ENCODE data around the gene IL36RN. TPM values are rescaled to one million over a fixed set of nuclear protein-coding genes. Genes with fewer than 3 reads are reported as not detected.

IL36RN gene
- total and polyA plus RNA-seq, 7 donors, result not detected

DNA sequence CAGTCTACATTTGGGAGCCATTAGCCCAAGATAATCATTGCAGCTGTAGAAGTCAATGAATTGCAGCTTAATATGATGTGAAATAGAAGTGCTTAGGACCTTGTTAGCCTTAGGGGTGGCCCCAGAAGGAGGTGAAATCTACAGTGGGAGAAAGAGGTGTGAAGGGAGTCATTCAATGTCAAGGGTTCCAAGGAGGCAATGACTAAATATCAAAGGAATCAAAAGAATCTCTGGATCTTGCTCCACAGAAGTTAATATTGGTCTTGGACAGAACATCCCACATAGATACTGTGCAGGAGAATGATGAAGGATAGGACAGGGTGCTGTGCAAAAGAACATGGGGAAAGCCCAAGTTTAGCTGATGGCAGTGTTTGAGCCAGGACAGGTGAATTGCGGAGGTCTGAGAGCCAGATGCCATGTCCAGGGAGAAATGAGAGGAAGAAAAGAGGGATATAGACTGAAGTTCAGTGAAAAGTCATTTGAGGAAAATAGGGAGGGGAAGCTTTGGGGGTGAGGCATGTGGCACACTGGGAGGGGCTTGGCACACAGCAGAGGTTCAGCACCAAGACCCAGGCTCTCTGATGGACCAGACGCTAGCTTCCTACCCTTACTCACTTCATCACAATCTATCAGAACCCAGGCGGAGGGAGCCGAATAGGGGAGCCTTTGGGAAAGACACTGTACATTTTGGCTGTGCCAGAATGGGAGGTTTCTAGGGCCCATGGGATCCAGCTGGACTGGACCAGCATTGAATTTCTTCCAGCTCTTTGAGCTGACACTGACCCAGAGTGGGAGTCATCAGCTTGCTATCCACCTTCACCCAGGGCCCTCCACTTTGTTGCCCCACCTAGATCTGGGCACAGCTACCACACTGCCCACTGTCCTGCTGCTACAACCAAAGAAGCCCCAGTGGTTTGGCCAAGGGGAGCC lies 10.9 kb downstream of the IL36RN start:
- intact Hi-C loops (cut with DNase I), result no loop called here
- Histone ChIP-seq H3K36me3 (ENCODE audit: insufficient read depth in 1 of 2, low read depth in 1 of 2) (no peaks in the 10 kb centered on the region), H3K9me3 (no peaks in the 10 kb centered on the region), H3K27ac (no peak overlapping the region), H3K4me3 (no peak overlapping the region), H3K4me1 (no peaks in the 10 kb centered on the region), H3K27me3 (ENCODE audit: insufficient read depth in 3 of 3, low read length in 2 of 3) (no peaks in the 10 kb centered on the region)
- 75 to 86% (median 79%) methylated on average over 4 of the region's 4 CpGs for WGBS, 3 donors
- no peak for DNase-seq
- no peak for TF ChIP-seq CTCF (IDR thresholded peaks at IDR 0.05)
- ATAC-seq, result no peak

DNA sequence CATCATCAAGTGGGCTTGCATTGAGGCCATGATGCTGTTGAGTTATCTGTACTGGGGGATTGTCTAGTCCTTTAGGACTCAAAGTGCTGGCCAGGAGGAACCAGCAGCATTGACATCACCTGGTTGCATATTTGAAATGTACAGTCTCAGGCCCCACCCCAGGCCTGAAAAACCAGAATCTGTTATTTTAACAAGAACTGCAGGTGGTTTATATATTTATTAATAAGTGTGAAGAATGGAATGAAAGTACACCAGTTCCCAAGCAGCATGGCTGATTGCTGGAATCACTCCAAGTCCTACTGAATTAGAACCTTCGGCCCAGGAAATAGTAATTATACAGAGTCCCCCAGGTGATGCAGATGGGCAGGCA lies 11.6 kb downstream of the IL36RN start:
- no peak for TF ChIP-seq CTCF (IDR thresholded peaks at IDR 0.05)
- Histone ChIP-seq H3K9me3 (no peaks in the 10 kb centered on the region), H3K27me3 (ENCODE audit: insufficient read depth in 3 of 3, low read length in 2 of 3) (no peaks in the 10 kb centered on the region), H3K27ac (no peak overlapping the region), H3K4me3 (no peak overlapping the region), H3K36me3 (ENCODE audit: insufficient read depth in 1 of 2, low read depth in 1 of 2) (no peaks in the 10 kb centered on the region), H3K4me1 (no peaks in the 10 kb centered on the region)
- DNase-seq (no peak), ATAC-seq (no peak)
- WGBS, 3 donors, result 36 to 59% (median 39%) methylated on average over 1 of the region's 1 CpG
- intact Hi-C loops (cut with DNase I), result no loop called here

DNA sequence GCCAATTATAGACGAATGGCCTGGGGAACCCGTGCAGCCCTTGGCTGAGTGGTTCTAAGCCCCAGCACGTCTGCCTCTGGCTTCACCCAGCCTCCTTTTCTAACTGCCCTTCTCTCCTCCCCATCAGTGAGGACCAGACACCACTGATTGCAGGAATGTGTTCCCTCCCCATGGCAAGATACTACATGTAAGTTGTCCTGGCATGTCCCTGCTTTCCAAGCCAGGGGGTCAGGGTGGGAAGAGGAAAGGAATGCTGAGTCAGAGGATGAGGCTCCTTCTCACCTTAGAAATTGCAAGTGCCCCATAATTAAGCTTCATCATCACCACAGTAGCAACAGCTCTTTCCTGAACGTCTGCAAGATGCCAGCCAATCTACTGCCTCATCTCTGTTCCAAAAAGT lies 13.6 kb downstream of the IL36RN start:
- 34 to 54% (median 49%) methylated on average over 4 of the region's 4 CpGs for WGBS, 3 donors
- no peak for TF ChIP-seq CTCF (IDR thresholded peaks at IDR 0.05)
- ATAC-seq (no peak), DNase-seq (no peak)
- intact Hi-C loops (cut with DNase I), result no loop called here
- no peaks in the 10 kb centered on the region for H3K36me3 ChIP-seq (ENCODE audit: insufficient read depth in 1 of 2, low read depth in 1 of 2)
- H3K4me3 ChIP-seq, result no peak overlapping the region
- peaks cover 0 to 1% (median 0%) of the 10 kb centered on the region in 3 donors for H3K27me3 ChIP-seq (ENCODE audit: insufficient read depth in 3 of 3, low read length in 2 of 3)
- no peaks in the 10 kb centered on the region for H3K4me1 ChIP-seq
- H3K9me3 ChIP-seq, result no peaks in the 10 kb centered on the region
- no peak overlapping the region for H3K27ac ChIP-seq

DNA sequence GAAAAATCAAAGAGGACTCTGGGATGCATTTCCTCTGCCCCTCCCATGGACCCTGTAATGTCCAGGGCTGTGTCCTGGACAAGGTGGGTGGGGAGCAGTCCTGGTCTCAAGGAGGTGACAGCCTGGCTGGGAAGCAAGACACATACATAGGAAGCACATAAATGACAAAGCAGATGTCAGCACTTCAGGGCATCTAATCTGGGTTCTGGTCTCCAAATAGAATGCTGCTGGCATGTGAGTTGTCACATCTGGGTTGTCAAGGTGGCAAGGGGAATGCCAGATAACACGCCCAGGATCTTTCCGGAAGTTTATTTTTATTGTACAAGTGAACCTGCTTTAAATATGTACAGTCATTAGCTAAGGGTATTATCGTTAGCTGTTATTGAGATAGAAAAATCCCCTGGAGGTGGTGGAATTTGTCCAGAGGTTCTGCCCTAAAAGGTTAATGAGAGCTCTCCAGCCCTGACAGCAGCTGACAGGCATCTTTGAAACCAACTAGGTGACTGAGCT lies 14.4 kb downstream of the IL36RN start:
- no peak overlapping the region for H3K4me3 ChIP-seq
- H3K27me3 ChIP-seq (ENCODE audit: insufficient read depth in 3 of 3, low read length in 2 of 3), result peaks cover 0 to 1% (median 0%) of the 10 kb centered on the region in 3 donors
- 65 to 74% (median 71%) methylated on average over 3 of the region's 3 CpGs for WGBS, 3 donors
- no peak for TF ChIP-seq CTCF (IDR thresholded peaks at IDR 0.05)
- intact Hi-C loops (cut with DNase I), result no loop called here
- H3K36me3 ChIP-seq (ENCODE audit: insufficient read depth in 1 of 2, low read depth in 1 of 2), result no peaks in the 10 kb centered on the region
- no peaks in the 10 kb centered on the region for H3K9me3 ChIP-seq
- H3K4me1 ChIP-seq, result no peaks in the 10 kb centered on the region
- ATAC-seq (no peak), DNase-seq (no peak)
- H3K27ac ChIP-seq, result no peak overlapping the region
